Activated B cell treated with CpG ODN at 0.5 μM for 24 hours (primary cell): ENCODE results near the gene ADCY6. TPM values are rescaled to one million over a fixed set of nuclear protein-coding genes. Genes with fewer than 3 reads are reported as not detected.

Experiments used
- ATAC-seq: fragments of 200-7000 bp; cut with Tn5 transposase; one replicate; pipeline ENCODE4 v1.10.0; 2021; ENCODE audit warnings: low read depth, mild to moderate bottlenecking, moderate library complexity
- CTCF ChIA-PET: fragments of 350-600 bp; sonication (Branson Sonifier 250); formaldehyde crosslinking; loops from one replicate; lab custom pipeline; 2021; ENCODE audit warnings: antibody characterized with exemption; lab: Charles Lee
- POLR2A ChIA-PET: fragments of 350-600 bp; sonication (Branson Sonifier 250); formaldehyde crosslinking; loops from one replicate; lab custom pipeline; 2021; ENCODE audit warnings: antibody characterized with exemption; lab: Charles Lee
- DNase-seq: peaks from one replicate; pipeline ENCODE4 v3.0.0; 2022
- H3K27ac Mint-ChIP-seq: one replicate; pipeline ENCODE4 v1.8.0; 2020; ENCODE audit warnings: mixed read lengths
- H3K27me3 Mint-ChIP-seq: one replicate; pipeline ENCODE4 v1.8.0; 2021; ENCODE audit warnings: mixed read lengths
- H3K36me3 Mint-ChIP-seq: one replicate; pipeline ENCODE4 v1.8.0; 2021; ENCODE audit warnings: low read depth, mixed read lengths
- H3K4me1 Mint-ChIP-seq: one replicate; pipeline ENCODE4 v1.8.0; 2021; ENCODE audit warnings: mixed read lengths
- H3K4me3 Mint-ChIP-seq: one replicate; pipeline ENCODE4 v1.8.0; 2020; ENCODE audit warnings: mild to moderate bottlenecking, mixed read lengths
- H3K9me3 Mint-ChIP-seq: one replicate; pipeline ENCODE4 v1.8.0; 2020; ENCODE audit warnings: mixed read lengths
- CTCF ChIP-seq: fragments of 200-600 bp; IDR thresholded peaks from one replicate; pipeline ENCODE4 v1.8.0; 2022; ENCODE audit warnings: antibody characterized with exemption, mild to moderate bottlenecking
- intact Hi-C: fragments of 100-400 bp; cut with micrococcal nuclease; formaldehyde crosslinking; loops from one replicate; pipeline ENCODE4 v1.15.1; 2024
- total RNA-seq: library from RNA; stranded (reverse); gene quantifications from 2 replicates; pipeline ENCODE4 v1.2.3, GENCODE V29; 2022

Gene ADCY6
- total RNA-seq, 1 donor from 2014 or later, result 0.60 TPM

GRCh38 chr12:48717252-48717695 lies 71.6 kb downstream of the ADCY6 start:
- Mint-ChIP-seq H3K9me3 (peaks cover 11% of the 10 kb centered on the region), H3K4me3 (peak overlapping the region; percentile 87), H3K4me1 (peaks cover 39% of the 10 kb centered on the region), H3K36me3 (peaks cover 34% of the 10 kb centered on the region), H3K27me3 (peaks cover 2% of the 10 kb centered on the region), H3K27ac (peak overlapping the region; percentile 97)
- ATAC-seq (no peak), DNase-seq (no peak)
- intact Hi-C loops, result loop anchor here (2.0 to 10.0 kb wide), 5 partner anchors 238 to 904 kb away; partner anchors contain the start of genes ARF3, ASB8 and SENP1
- CTCF ChIA-PET, result no interaction called here
- no peak for TF ChIP-seq CTCF
- POLR2A ChIA-PET, result interaction anchor here (3.9 kb wide), 1 partner anchor 35 kb away, joined by 19 read pairs; the partner anchor contains the start of gene KANSL2

- POLR2A ChIA-PET, result interaction anchor here (1.0 to 3.9 kb wide), 2 partner anchors 35 to 135 kb away, joined by 5 to 19 read pairs; partner anchors contain the start of genes DDX23 and KANSL2
- H3K27me3 Mint-ChIP-seq, result peaks cover 2% of the 10 kb centered on the region
- H3K4me1 Mint-ChIP-seq, result peaks cover 39% of the 10 kb centered on the region
- H3K9me3 Mint-ChIP-seq, result peaks cover 11% of the 10 kb centered on the region
- H3K27ac Mint-ChIP-seq, result peak within 1 kb of the TSS; percentile 97
- no peak for TF ChIP-seq CTCF
- intact Hi-C loops, result loop anchor here (1.0 to 10.0 kb wide), 7 partner anchors 34 to 904 kb away; partner anchors contain the start of genes ARF3, ASB8, KANSL2 and SENP1
- CTCF ChIA-PET, result no interaction called here
- peak; percentile 91 for ATAC-seq
- H3K4me3 Mint-ChIP-seq, result peak within 1 kb of the TSS; percentile 87
- peak; percentile 92 for DNase-seq
- peaks cover 39% of the 10 kb centered on the region for H3K36me3 Mint-ChIP-seq
These were observed 72.2 kb downstream of the ADCY6 start, which contains the start of gene CCNT1 for GRCh38 chr12:48716493-48717251. Gene CCNT1, minus strand, starts transcription at chr12:48716707. Its CDS starts 32 bp downstream, at chr12:48716675.

Other genes starting within 250 kb of the ADCY6 start
- not detected in 2 replicates for gene LALBA, start 219.0 kb downstream of the ADCY6 start, total RNA-seq
- gene KANSL2, start 106.9 kb downstream of the ADCY6 start, total RNA-seq, result 52.4 and 59.5 TPM in 2 replicates
- 48.9 and 49.6 TPM in 2 replicates for gene CCNT1, start 72.4 kb downstream of the ADCY6 start, total RNA-seq
- 1.9 and 2.1 TPM in 2 replicates for gene CACNB3, start 29.4 kb upstream of the ADCY6 start, total RNA-seq
- gene DDX23, start 63.1 kb upstream of the ADCY6 start, total RNA-seq, result 116 and 118 TPM in 2 replicates
- gene RND1, start 76.8 kb upstream of the ADCY6 start, total RNA-seq, result 4.9 and 5.9 TPM in 2 replicates
- gene FKBP11, start 136.4 kb upstream of the ADCY6 start, total RNA-seq, result 22.9 and 26.1 TPM in 2 replicates
- 113 and 119 TPM in 2 replicates for gene ARF3, start 168.4 kb upstream of the ADCY6 start, total RNA-seq
- gene WNT10B, start 182.6 kb upstream of the ADCY6 start, total RNA-seq, result 0.22 TPM in 1 of 2 replicates, not detected in the other
- not detected in 2 replicates for gene WNT1, start 189.2 kb upstream of the ADCY6 start, total RNA-seq
- gene DDN, start 210.3 kb upstream of the ADCY6 start, total RNA-seq, result 0.20 and 0.44 TPM in 2 replicates
- gene PRKAG1, start 229.7 kb upstream of the ADCY6 start, total RNA-seq, result 55.3 and 70.5 TPM in 2 replicates